ENCODE results near the gene LMBR1L. TPM values are rescaled to one million over a fixed set of nuclear protein-coding genes. Genes with fewer than 3 reads are reported as not detected.
"Not testable (repeated sequence)": the region's sequence is repeated elsewhere in the genome, so short reads cannot be mapped to it uniquely, and the experiment has no call there.

The LMBR1L gene
- 10.6 and 27.3 TPM in 2 replicates for total RNA-seq (2014; rRNA removed; shearing (Covaris generic))

GRCh38 chr12:49110464-49111155 lies at the start of gene LMBR1L:
TSS of gene LMBR1L (minus strand) at chr12:49110847. CDS start at chr12:49110555, 292 bp downstream.
- DNase-seq (ENCODE audit: low spot score) = peak; percentile 97

- DNase-seq (ENCODE audit: low spot score) = no peak
Measured at GRCh38 chr12:49160399-49160798, 49.8 kb upstream of the LMBR1L start.

GRCh38 chr12:49154221-49154620 lies 43.6 kb upstream of the LMBR1L start:
- no peak for DNase-seq (ENCODE audit: low spot score)

GRCh38 chr12:49147384-49147783 lies 36.7 kb upstream of the LMBR1L start:
- DNase-seq (ENCODE audit: low spot score) = no peak

DNA sequence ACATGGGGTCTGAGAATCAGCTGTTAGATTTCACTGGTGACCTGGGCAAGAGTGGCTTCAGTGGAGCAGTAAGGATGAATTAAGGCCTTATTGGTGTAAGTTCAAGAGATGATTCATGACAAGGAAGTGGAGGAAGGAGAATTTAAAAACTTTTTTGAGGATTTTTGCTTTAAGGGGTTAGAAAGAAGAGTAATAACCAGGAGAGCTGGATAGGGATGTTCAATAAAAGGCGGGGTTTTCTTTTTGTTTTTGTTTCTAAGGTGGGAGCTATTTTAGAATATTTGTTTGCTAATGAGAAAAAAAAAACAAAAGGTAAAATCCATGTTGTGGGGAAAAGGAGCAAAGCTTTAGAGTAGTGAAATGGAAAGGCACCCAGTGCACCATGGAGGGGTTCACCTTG lies 35.8 kb upstream of the LMBR1L start:
- DNase-seq (ENCODE audit: low spot score) = no peak

DNA sequence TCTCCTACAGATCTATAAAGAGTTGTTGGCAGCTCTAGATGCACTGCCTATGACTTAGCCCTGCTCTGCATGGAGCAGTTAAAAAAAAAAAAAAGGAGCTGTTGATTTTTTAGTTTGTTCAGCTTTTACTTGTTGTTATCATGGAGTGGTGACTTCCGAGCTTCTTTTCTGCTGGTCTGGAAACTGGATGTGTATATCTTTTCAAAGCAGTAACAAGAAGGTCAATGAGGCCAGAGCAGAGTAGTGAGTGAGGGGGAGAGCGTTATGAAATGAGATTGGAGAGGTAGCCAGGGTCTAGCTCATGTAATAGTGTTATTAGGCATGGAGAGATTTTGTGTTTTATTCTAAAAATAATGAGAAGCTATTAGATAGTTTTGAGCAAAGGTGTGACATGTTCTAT lies 33.7 kb upstream of the LMBR1L start:
- no peak for DNase-seq (ENCODE audit: low spot score)

- DNase-seq (ENCODE audit: low spot score) = no peak
Measured at GRCh38 chr12:49138999-49139398, 28.4 kb upstream of the LMBR1L start.

DNA sequence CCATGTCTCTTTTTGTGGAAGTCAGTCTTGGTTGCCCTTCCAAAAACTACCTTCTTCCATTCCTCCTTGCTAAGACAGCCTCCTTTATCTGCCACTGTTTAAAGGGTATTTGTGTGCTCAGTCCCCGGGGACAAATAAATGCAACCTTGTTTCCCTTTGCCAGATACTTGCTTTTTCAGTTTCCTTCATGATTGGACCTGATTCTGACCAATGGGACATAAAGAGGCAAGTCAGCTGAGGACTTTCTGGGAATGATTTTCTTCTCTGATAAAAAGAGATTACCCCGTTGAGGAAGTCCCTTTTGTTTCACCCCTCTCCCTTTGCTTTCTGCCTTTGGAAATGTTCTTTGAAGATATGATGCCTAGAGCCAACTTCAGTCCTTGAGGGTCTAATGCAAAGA lies 27.9 kb upstream of the LMBR1L start:
- DNase-seq (ENCODE audit: low spot score) = no peak

- DNase-seq (ENCODE audit: low spot score) = no peak
Measured at GRCh38 chr12:49137476-49137875, 26.8 kb upstream of the LMBR1L start.

DNA sequence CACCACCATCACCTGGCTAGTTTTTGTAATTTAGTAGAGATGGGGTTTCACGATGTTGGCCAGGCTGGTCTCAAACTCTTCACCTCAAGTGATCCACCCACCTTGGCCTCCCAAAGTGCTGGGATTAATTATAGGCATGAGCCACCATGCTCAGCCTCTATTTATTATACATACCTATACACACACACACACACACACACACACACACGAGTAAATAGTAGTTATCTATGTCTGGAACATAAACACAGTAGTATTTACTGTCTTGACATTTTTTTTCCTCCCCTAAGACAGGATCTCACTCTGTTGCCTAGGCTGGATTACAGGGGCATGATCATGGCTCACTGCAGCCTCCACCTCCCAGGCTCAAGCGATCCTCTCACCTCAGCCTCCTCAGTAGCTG lies 26.4 kb upstream of the LMBR1L start:
- not testable (repeated sequence) for DNase-seq (ENCODE audit: low spot score)

DNA sequence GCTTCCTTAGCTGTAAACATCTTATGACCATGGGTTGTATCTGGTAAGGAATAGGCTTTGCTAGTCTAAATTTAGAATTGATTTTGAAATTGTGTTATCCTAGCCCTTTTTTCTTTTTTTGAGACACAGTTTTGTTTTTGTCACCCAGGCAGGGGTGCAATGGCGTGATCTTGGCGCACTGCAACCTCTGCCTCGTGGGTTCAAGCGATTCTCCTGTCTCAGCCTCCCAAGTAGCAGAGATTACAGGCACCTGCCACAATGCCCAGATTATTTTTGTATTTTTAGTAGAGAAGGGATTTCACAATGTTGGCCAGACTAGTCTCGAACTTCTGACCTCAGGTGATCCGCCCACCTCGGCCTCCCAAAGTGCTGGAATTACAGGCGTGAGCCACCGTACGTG lies 22.9 kb upstream of the LMBR1L start:
- DNase-seq (ENCODE audit: low spot score) = no peak

- DNase-seq (ENCODE audit: low spot score) = no peak
Measured at GRCh38 chr12:49133014-49133413, 22.4 kb upstream of the LMBR1L start.

DNA sequence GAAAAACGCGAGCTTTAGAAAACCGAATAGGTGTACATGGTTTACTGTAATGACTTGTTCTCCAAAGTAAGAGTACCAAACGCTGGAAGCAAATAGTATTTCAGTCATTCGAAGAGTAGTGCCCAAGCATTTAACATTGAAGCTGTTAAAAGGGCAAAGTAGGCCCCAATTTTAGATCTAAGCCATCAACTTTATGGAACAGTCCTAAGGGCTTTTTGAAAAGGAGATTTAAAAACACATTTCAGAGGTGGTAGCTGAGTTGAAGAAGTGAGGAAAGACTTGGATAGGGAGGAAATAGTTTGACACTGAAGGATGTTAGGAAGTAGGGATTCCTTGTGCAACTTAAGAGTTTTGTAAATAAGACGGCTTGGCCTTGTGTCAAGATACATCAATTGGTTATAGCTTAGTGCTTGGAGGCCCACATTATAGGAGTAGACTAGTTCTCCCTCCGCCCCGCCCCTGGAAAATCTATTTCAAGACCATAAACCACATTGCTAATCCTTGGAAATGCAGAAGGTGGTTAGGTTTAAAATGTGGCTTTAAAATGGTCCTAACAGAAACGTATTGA lies 21.3 kb upstream of the LMBR1L start:
- DNase-seq (ENCODE audit: low spot score) = peak; percentile 40

- DNase-seq (ENCODE audit: low spot score) = peak; percentile 73
Measured at GRCh38 chr12:49131051-49131893, 20.6 kb upstream of the LMBR1L start, which contains the start of gene TUBA1B. TSS of gene TUBA1B (minus strand) at chr12:49131395. CDS start at chr12:49131300, 95 bp downstream.

GRCh38 chr12:49130151-49131050 lies 19.8 kb upstream of the LMBR1L start:
- DNase-seq (ENCODE audit: low spot score) = peak; percentile 94

- no peak for DNase-seq (ENCODE audit: low spot score)
Measured at GRCh38 chr12:49129332-49130150, 18.9 kb upstream of the LMBR1L start.

GRCh38 chr12:49127971-49128370 lies 17.3 kb upstream of the LMBR1L start:
- DNase-seq (ENCODE audit: low spot score) = not testable (repeated sequence)

DNA sequence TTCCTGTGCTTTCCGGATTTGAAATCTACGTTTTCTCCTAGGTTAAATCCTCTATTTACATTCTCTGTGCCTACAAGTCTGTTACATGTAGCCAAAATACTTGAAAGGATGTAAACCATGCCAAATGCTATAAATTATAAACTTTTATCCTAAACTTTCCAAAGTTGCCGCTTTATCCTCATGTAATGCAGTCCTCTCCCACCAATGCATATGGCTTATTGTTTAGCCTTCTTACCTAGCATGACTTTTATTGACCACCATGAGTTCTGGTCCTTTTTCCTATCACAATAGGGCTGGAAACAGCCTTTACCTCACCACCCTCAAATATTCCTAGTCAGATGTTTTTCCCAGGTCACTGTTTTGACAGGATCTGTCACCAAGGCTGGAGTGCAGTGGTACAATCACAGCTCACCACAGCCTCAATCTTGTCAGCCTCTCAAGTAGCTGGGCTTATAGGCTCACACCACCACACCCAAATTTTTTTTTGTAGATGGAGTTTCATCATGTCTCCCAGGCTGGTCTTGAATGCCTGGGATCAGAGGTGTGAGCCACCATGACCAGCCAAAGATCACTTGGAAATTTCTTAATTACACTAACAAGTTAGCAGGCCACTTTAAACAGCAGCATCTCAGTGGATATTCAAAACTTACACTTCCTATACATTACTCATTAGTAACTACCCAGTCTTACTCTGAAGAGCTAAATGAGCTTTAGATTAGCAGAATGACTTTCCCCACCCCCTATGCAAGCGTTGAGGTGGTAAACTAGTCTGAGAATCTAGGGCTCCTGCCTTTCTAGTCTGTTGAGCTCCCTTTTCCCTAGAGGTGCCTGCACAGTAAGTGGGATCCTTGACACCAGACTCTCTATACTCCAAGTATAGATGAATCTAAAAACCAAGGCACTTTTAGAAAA lies 16.5 kb upstream of the LMBR1L start:
- DNase-seq (ENCODE audit: low spot score) = no peak

DNA sequence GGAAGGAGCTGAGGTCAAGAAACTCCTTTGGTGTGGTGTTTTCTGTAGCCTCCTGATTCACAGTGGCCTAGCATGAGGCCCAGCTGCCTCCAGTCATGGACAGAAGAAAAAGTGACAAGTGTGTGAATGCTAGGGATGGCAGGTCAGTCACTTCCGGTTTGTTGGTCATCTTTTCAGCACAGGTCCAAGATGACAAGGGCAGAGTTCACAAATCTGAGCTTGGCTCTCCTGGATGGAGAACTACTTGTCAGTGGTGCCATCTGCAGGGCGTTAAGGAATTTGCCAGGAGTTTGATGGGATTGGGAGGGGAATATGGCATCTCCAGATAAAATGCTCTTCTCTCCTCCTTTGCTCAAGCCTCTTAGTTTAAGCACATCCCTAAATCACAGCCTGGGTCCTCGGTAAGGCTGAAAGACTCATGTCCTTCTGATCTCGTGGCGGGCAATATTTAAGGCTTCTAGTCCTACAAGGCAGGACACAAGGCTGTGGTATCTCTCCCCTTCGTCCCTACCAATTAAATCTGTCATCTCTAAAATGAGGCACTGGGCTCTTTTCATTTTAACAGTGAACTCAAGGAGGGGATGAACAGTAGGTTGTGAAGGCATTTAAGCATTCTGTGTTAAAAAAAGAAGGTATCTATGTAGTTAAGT lies 10.5 kb upstream of the LMBR1L start:
- peak; percentile 53 for DNase-seq (ENCODE audit: low spot score)
